Liver (tissue), 3 donors: Measurements from ENCODE around the gene MAPT.

Experiments
- CTCF ChIP-seq: fragments of 150-350 bp; IDR thresholded peaks from 2 replicates; pipeline ENCODE4 v1.5.1; 2017; ENCODE audit warnings: improper control_type of control experiment, low read depth, low read length; ENCODE audit not compliant: missing input control
- EGR1 ChIP-seq, 2 donors: IDR thresholded peaks; 2 replicates each; pipeline ENCODE4 v1.6.1; 2016 to 2018; ENCODE audit warnings: antibody characterized with exemption in 2 of 2, low read depth in 2 of 2
- NR2F2 ChIP-seq: IDR thresholded peaks from 2 replicates; pipeline ENCODE4 v1.6.1; 2016; ENCODE audit warnings: antibody characterized with exemption
- RAD21 ChIP-seq, 2 donors: IDR thresholded peaks; 2 replicates each; pipeline ENCODE4 v1.6.1; 2016; ENCODE audit warnings: antibody characterized with exemption in 2 of 2, mild to moderate bottlenecking in 2 of 2
- SP1 ChIP-seq: IDR thresholded peaks from 2 replicates; pipeline ENCODE4 v1.6.1; 2018; ENCODE audit warnings: antibody characterized with exemption, mild to moderate bottlenecking
- donor health status: healthy.
- donor health status: healthy.

- TF ChIP-seq CTCF (no peak), RAD21 (IDR thresholded peaks at IDR 0.05) (no peak), SP1 (no peak), EGR1 (IDR thresholded peaks at IDR 0.05; ENCODE audit: low read depth in 2 of 2) (no peak), NR2F2 (no peak)
These were observed 163.0 kb downstream of the MAPT start for GRCh38 chr17:46057366-46057765.
